Measurements from ENCODE around the gene GPANK1. TPM values are rescaled to one million over a fixed set of nuclear protein-coding genes. Genes with fewer than 3 reads are reported as not detected.

Gene GPANK1
- total and polyA plus RNA-seq, 4 donors: 12.7 to 16.6 (median 14.5) TPM

DNA sequence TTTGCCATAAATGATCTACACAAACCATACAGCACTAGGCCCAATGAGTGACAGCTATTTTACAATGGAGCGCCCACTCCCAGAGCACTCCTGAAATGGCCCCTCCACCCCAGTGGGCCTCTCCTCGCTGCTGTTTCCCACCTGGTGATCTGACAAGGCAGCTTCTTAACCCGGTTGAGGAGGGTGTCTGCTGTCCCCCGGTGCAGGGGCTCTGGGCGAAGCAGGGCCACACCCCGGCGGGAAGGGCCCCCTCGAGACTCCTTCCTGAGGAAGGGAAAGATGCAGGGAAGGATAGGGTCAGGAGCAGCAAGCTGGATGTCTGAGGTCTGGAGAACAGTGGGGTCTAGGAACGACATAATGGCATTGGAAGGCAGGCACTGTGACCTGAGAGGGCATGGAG, 28.1 kb upstream of the GPANK1 start:
- Histone ChIP-seq H3K4me1 (ENCODE audit: control insufficient read depth in 5 of 5, insufficient read depth in 5 of 5, low read length in 5 of 5) (peaks cover 0 to 11% (median 0%) of the 10 kb centered on the region in 5 donors), H3K9ac (ENCODE audit: insufficient read depth in 1 of 2, low read length in 2 of 2) (no peak overlapping the region), H3K4me3 (no peak overlapping the region), H3K27ac (ENCODE audit: low read depth in 1 of 2, low read length in 1 of 2) (no peak overlapping the region), H3K36me3 (ENCODE audit: control insufficient read depth in 4 of 4, insufficient read depth in 4 of 4, low read length in 4 of 4) (peaks cover 18 to 67% (median 29%) of the 10 kb centered on the region in 4 donors), H3K9me3 (ENCODE audit: control insufficient read depth in 4 of 4, insufficient read depth in 3 of 4, low read length in 3 of 4) (no peaks in the 10 kb centered on the region), H3K27me3 (ENCODE audit: control insufficient read depth in 3 of 3, insufficient read depth in 3 of 3, low read length in 2 of 3) (no peaks in the 10 kb centered on the region)
- 90 to 94% methylated on average over 9 of the region's 9 CpGs for WGBS, 2 donors
- DNase-seq (no peak), ATAC-seq (ENCODE audit: insufficient read depth, low FRiP score) (no peak)
- TF ChIP-seq, protein P1, sequence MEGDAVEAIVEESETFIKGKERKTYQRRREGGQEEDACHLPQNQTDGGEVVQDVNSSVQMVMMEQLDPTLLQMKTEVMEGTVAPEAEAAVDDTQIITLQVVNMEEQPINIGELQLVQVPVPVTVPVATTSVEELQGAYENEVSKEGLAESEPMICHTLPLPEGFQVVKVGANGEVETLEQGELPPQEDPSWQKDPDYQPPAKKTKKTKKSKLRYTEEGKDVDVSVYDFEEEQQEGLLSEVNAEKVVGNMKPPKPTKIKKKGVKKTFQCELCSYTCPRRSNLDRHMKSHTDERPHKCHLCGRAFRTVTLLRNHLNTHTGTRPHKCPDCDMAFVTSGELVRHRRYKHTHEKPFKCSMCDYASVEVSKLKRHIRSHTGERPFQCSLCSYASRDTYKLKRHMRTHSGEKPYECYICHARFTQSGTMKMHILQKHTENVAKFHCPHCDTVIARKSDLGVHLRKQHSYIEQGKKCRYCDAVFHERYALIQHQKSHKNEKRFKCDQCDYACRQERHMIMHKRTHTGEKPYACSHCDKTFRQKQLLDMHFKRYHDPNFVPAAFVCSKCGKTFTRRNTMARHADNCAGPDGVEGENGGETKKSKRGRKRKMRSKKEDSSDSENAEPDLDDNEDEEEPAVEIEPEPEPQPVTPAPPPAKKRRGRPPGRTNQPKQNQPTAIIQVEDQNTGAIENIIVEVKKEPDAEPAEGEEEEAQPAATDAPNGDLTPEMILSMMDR (IDR thresholded peaks at IDR 0.05; ENCODE audit: control extremely low read depth, extremely low read depth): no peak

DNA sequence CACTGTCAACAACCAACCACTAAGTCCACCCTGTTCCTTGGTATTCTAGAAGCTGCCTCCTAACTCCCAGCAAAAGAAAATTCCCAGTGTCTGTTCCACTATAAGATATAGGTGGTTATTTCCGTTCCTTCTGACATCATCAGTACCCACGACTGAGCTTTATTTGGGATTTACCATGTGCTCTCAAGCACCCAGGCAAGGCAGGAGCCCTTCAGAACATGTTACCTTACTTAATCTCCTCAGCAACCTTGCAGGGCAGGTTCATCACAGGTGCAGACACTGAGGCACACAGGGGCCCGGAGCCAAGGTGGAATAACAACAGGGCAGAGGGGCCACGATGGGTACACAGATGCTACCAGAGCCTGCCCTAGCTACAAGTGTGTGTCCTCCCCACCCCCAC, 27.6 kb upstream of the GPANK1 start:
- Histone ChIP-seq H3K36me3 (ENCODE audit: control insufficient read depth in 4 of 4, insufficient read depth in 4 of 4, low read length in 4 of 4) (peaks cover 21 to 68% (median 32%) of the 10 kb centered on the region in 4 donors), H3K9me3 (ENCODE audit: control insufficient read depth in 4 of 4, insufficient read depth in 3 of 4, low read length in 3 of 4) (no peaks in the 10 kb centered on the region), H3K27ac (ENCODE audit: low read depth in 1 of 2, low read length in 1 of 2) (no peak overlapping the region), H3K27me3 (ENCODE audit: control insufficient read depth in 3 of 3, insufficient read depth in 3 of 3, low read length in 2 of 3) (no peaks in the 10 kb centered on the region), H3K9ac (ENCODE audit: insufficient read depth in 1 of 2, low read length in 2 of 2) (no peak overlapping the region), H3K4me1 (ENCODE audit: control insufficient read depth in 5 of 5, insufficient read depth in 5 of 5, low read length in 5 of 5) (peaks cover 0 to 7% (median 0%) of the 10 kb centered on the region in 5 donors), H3K4me3 (no peak overlapping the region)
- TF ChIP-seq, protein P1 (IDR thresholded peaks at IDR 0.05; ENCODE audit: control extremely low read depth, extremely low read depth): no peak
- DNase-seq (no peak), ATAC-seq (ENCODE audit: insufficient read depth, low FRiP score) (no peak)
- WGBS, 2 donors: 85 to 88% methylated on average over 4 of the region's 4 CpGs

DNA sequence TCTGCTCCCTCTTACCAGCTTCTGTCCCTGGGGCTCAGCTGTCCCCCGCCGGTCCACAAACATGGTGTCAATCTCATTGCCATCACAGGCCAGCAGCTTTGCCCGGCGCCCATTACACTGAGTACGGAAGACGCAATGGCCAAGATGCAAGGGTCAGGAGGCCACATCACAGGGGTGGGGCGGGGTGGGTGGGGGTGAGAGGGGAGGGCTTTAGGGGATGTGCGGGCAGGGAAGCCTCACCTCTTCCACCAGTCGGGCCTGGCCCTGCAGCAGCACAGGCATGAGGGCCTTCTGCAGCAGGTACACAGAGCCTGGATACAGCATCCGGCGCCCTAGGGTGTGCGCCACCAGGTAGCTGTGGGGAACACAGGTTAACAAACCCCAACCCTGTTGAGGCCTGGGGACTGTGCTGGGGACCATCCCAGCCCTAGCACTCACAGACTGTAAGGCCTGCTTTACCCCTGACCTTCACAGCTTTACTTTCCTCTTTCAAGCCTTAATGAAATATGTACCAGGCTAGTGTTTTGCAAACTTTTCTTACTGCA, 26.8 kb upstream of the GPANK1 start:
- WGBS, 2 donors: 95 to 96% methylated on average over 12 of the region's 12 CpGs
- no peak for DNase-seq

More for the DNA sequence above, 26.8 kb upstream of the GPANK1 start:
- Histone ChIP-seq H3K4me1 (ENCODE audit: control insufficient read depth in 5 of 5, insufficient read depth in 5 of 5, low read length in 5 of 5) (no peaks in the 10 kb centered on the region), H3K9me3 (ENCODE audit: control insufficient read depth in 4 of 4, insufficient read depth in 3 of 4, low read length in 3 of 4) (no peaks in the 10 kb centered on the region), H3K27me3 (ENCODE audit: control insufficient read depth in 3 of 3, insufficient read depth in 3 of 3, low read length in 2 of 3) (no peaks in the 10 kb centered on the region), H3K27ac (ENCODE audit: low read depth in 1 of 2, low read length in 1 of 2) (no peak overlapping the region), H3K9ac (ENCODE audit: insufficient read depth in 1 of 2, low read length in 2 of 2) (no peak overlapping the region), H3K36me3 (ENCODE audit: control insufficient read depth in 4 of 4, insufficient read depth in 4 of 4, low read length in 4 of 4) (peaks cover 23 to 65% (median 33%) of the 10 kb centered on the region in 4 donors), H3K4me3 (no peak overlapping the region)
- TF ChIP-seq, protein P1 (IDR thresholded peaks at IDR 0.05; ENCODE audit: control extremely low read depth, extremely low read depth): no peak
- ATAC-seq (ENCODE audit: insufficient read depth, low FRiP score): no peak

Measured in lung (tissue), 12 donors.